ENCODE data around the gene SUGCT.

DNA sequence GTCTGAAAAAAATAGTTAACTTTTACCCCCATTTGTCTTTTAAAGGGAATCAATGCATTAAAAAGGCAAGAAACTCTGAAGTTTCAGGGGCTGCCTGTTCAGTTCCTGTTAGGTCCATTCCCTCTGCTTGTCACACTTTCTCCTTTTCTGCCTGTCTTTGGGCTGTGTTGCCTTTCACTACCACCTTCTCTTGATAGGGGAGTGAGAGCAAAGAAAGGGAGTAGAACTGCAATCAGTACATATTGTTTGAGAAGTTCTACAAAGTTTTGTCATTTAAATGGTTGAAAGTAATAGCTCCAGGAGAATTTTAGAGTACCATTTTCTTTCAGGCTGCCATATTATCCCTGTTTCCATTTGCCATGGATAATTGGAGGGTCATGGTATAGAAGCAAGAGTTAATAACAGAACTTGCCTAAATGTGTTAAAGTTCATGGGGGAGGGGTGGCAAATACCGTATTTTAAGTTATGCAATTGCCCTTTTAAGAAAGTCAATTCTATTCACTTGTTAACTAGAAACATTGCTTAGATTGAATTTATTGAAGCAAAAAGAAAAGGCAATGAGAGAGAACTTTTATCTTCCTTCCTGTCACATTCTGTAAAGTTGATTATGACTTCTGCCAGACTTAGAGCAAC, 39.0 kb upstream of the SUGCT start:
- TF ChIP-seq, protein P1, sequence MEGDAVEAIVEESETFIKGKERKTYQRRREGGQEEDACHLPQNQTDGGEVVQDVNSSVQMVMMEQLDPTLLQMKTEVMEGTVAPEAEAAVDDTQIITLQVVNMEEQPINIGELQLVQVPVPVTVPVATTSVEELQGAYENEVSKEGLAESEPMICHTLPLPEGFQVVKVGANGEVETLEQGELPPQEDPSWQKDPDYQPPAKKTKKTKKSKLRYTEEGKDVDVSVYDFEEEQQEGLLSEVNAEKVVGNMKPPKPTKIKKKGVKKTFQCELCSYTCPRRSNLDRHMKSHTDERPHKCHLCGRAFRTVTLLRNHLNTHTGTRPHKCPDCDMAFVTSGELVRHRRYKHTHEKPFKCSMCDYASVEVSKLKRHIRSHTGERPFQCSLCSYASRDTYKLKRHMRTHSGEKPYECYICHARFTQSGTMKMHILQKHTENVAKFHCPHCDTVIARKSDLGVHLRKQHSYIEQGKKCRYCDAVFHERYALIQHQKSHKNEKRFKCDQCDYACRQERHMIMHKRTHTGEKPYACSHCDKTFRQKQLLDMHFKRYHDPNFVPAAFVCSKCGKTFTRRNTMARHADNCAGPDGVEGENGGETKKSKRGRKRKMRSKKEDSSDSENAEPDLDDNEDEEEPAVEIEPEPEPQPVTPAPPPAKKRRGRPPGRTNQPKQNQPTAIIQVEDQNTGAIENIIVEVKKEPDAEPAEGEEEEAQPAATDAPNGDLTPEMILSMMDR (tag by site-specific recombination; IDR thresholded peaks at IDR 0.05): no peak
- TF ChIP-seq YY2 (tag by site-specific recombination; IDR thresholded peaks at IDR 0.05): no peak
- TF ChIP-seq ZNF274 (IDR thresholded peaks at IDR 0.05; ENCODE audit: low read length): no peak
- no peak for TF ChIP-seq ZNF274 (tag by site-specific recombination; IDR thresholded peaks at IDR 0.05; ENCODE audit: borderline replicate concordance)
- no peak for TF ChIP-seq ZNF701 (tag by site-specific recombination; IDR thresholded peaks at IDR 0.05)
- TF ChIP-seq ELK4 (IDR thresholded peaks at IDR 0.05; ENCODE audit: borderline replicate concordance, low read depth, low read length): no peak
- no peak for TF ChIP-seq ZEB2 (tag by site-specific recombination; IDR thresholded peaks at IDR 0.05)
- TF ChIP-seq ZNF768 (tag by site-specific recombination; IDR thresholded peaks at IDR 0.05): no peak
- no peak for TF ChIP-seq ZNF426 (tag by site-specific recombination; IDR thresholded peaks at IDR 0.05)

Data from HEK293 (cell line).